Measurements from ENCODE around the gene ARMC8. TPM values are rescaled to one million over a fixed set of nuclear protein-coding genes. Genes with fewer than 3 reads are reported as not detected.

The ARMC8 gene
- polyA plus RNA-seq, 2 of the 4 experiments (the other 2 are of a cell fraction): 25.6 to 45.7 TPM

DNA sequence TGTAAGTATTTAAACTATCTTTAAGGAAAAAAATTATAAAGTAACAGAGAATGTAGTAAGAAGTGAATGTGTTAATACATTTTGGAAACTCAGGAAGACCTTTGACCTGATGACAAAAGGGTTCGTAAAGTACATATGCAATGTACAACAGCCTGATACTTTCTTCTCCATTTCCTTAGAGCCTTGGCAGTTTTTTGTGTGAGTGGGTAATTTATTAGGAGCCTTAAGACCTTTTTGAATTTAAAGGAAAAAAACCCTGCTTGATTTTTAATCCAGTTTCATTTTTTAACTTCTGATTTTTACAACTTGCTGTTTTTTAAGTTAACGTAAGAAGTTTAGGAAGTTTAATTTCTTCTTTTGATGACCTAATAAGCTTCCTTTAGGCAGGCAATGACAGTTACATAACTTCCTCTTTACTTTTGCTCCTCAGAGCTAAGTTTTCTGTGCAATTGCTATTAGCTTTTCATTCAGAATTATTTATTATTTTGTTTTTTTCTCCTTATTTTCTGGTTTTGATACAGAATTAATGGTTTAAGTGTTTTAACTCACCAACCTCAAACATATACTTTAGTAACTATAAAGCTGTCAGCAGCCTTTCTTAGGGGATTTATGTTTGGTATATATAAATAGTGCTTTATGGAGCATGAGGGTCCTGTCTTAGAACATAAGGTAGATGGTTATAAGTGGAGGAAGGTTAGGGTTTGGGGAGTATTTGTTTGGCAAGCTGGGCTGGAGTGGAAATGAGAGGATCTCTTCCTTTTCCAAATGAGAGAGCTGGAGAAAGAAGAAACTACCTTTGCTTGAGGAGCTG lies 35.2 kb downstream of the ARMC8 start (continued):
- TF ChIP-seq, protein P1, sequence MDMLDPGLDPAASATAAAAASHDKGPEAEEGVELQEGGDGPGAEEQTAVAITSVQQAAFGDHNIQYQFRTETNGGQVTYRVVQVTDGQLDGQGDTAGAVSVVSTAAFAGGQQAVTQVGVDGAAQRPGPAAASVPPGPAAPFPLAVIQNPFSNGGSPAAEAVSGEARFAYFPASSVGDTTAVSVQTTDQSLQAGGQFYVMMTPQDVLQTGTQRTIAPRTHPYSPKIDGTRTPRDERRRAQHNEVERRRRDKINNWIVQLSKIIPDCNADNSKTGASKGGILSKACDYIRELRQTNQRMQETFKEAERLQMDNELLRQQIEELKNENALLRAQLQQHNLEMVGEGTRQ (IDR thresholded peaks at IDR 0.05): no peak
- TF ChIP-seq POLR2AphosphoS2 (conservative IDR thresholded peaks at IDR 0.05; ENCODE audit: low read length): no peak
- TF ChIP-seq MYC (IDR thresholded peaks at IDR 0.05; ENCODE audit: borderline replicate concordance, low read length): no peak
- TF ChIP-seq, protein P2, sequence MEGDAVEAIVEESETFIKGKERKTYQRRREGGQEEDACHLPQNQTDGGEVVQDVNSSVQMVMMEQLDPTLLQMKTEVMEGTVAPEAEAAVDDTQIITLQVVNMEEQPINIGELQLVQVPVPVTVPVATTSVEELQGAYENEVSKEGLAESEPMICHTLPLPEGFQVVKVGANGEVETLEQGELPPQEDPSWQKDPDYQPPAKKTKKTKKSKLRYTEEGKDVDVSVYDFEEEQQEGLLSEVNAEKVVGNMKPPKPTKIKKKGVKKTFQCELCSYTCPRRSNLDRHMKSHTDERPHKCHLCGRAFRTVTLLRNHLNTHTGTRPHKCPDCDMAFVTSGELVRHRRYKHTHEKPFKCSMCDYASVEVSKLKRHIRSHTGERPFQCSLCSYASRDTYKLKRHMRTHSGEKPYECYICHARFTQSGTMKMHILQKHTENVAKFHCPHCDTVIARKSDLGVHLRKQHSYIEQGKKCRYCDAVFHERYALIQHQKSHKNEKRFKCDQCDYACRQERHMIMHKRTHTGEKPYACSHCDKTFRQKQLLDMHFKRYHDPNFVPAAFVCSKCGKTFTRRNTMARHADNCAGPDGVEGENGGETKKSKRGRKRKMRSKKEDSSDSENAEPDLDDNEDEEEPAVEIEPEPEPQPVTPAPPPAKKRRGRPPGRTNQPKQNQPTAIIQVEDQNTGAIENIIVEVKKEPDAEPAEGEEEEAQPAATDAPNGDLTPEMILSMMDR (IDR thresholded peaks at IDR 0.05): no peak
- no peak for TF ChIP-seq ESRRA (IDR thresholded peaks at IDR 0.05; ENCODE audit: borderline replicate concordance, low read length)
- no peak for TF ChIP-seq EHF (CRISPR knock-in tag; IDR thresholded peaks at IDR 0.05)
- TF ChIP-seq NPAS2 (CRISPR knock-in tag; IDR thresholded peaks at IDR 0.05; ENCODE audit: borderline replicate concordance): no peak

DNA sequence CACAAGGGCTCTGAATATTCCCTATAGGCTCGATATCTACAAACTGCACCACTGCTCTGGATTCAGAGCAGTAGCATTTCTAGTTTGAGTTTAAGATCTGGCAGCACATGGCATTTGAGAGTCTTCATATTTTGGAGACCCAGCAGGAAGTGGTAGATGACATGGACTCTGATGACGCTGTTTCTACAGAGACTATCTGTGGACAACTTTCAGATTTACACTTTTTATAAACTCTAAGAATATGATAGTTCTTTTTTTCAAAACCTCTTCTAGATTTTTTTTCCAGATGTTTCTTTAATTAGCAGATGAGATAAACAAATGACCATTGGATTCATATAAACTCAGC lies 35.8 kb downstream of the ARMC8 start:
- ATAC-seq (no peak), FAIRE-seq (no peak), DNase-seq (ENCODE audit: low read depth in 1 of 2, low spot score in 1 of 2) (no peak)
- ChIA-PET CTCF (interaction anchor here (1.6 kb wide), 1 partner anchor 10 kb away, joined by 3 read pairs; no protein-coding TSS in a partner anchor), POLR2A (no interaction called here)
- H3K27ac ChIP-seq: no peak overlapping the region
- no peak overlapping the region for H3K4me3 ChIP-seq
- no peak overlapping the region for H3K4me2 ChIP-seq
- H3K9me3 ChIP-seq: no peaks in the 10 kb centered on the region
- H3K4me1 ChIP-seq: 0 out of 3 replicates have a peak, but pooled peaks cover 7% of the 10 kb centered on the region
- WGBS (ENCODE audit: missing lambda C conversion rate): 83% methylated on average over 2 of the region's 2 CpGs
- TF ChIP-seq RARB (CRISPR knock-in tag; IDR thresholded peaks at IDR 0.05) (no peak), CEBPB (IDR thresholded peaks at IDR 0.05) (no peak), MAZ (IDR thresholded peaks at IDR 0.05; ENCODE audit: borderline replicate concordance, low read depth, low read length) (no peak), KDM1A (IDR thresholded peaks at IDR 0.05; ENCODE audit: low read depth) (no peak), HDAC2 (IDR thresholded peaks at IDR 0.05) (no peak), EHF (CRISPR knock-in tag; IDR thresholded peaks at IDR 0.05) (no peak), CBX8 (IDR thresholded peaks at IDR 0.05) (no peak), NPAS2 (CRISPR knock-in tag; IDR thresholded peaks at IDR 0.05; ENCODE audit: borderline replicate concordance) (no peak), RFX5 (IDR thresholded peaks at IDR 0.05) (no peak), PHF8 (IDR thresholded peaks at IDR 0.05; ENCODE audit: borderline replicate concordance, low read depth) (no peak), ZNF302 (CRISPR knock-in tag; IDR thresholded peaks at IDR 0.05) (no peak), RCOR1 (IDR thresholded peaks at IDR 0.05; ENCODE audit: low read depth, low read length) (no peak)
- TF ChIP-seq, protein P3, sequence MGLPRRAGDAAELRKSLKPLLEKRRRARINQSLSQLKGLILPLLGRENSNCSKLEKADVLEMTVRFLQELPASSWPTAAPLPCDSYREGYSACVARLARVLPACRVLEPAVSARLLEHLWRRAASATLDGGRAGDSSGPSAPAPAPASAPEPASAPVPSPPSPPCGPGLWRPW (IDR thresholded peaks at IDR 0.05): no peak
- TF ChIP-seq, protein P4, sequence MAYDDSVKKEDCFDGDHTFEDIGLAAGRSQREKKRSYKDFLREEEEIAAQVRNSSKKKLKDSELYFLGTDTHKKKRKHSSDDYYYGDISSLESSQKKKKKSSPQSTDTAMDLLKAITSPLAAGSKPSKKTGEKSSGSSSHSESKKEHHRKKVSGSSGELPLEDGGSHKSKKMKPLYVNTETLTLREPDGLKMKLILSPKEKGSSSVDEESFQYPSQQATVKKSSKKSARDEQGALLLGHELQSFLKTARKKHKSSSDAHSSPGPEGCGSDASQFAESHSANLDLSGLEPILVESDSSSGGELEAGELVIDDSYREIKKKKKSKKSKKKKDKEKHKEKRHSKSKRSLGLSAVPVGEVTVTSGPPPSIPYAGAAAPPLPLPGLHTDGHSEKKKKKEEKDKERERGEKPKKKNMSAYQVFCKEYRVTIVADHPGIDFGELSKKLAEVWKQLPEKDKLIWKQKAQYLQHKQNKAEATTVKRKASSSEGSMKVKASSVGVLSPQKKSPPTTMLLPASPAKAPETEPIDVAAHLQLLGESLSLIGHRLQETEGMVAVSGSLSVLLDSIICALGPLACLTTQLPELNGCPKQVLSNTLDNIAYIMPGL (CRISPR knock-in tag; IDR thresholded peaks at IDR 0.05; ENCODE audit: borderline replicate concordance): no peak
- TF ChIP-seq, protein P5, sequence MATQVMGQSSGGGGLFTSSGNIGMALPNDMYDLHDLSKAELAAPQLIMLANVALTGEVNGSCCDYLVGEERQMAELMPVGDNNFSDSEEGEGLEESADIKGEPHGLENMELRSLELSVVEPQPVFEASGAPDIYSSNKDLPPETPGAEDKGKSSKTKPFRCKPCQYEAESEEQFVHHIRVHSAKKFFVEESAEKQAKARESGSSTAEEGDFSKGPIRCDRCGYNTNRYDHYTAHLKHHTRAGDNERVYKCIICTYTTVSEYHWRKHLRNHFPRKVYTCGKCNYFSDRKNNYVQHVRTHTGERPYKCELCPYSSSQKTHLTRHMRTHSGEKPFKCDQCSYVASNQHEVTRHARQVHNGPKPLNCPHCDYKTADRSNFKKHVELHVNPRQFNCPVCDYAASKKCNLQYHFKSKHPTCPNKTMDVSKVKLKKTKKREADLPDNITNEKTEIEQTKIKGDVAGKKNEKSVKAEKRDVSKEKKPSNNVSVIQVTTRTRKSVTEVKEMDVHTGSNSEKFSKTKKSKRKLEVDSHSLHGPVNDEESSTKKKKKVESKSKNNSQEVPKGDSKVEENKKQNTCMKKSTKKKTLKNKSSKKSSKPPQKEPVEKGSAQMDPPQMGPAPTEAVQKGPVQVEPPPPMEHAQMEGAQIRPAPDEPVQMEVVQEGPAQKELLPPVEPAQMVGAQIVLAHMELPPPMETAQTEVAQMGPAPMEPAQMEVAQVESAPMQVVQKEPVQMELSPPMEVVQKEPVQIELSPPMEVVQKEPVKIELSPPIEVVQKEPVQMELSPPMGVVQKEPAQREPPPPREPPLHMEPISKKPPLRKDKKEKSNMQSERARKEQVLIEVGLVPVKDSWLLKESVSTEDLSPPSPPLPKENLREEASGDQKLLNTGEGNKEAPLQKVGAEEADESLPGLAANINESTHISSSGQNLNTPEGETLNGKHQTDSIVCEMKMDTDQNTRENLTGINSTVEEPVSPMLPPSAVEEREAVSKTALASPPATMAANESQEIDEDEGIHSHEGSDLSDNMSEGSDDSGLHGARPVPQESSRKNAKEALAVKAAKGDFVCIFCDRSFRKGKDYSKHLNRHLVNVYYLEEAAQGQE (IDR thresholded peaks at IDR 0.05): no peak
- TF ChIP-seq, protein P6, sequence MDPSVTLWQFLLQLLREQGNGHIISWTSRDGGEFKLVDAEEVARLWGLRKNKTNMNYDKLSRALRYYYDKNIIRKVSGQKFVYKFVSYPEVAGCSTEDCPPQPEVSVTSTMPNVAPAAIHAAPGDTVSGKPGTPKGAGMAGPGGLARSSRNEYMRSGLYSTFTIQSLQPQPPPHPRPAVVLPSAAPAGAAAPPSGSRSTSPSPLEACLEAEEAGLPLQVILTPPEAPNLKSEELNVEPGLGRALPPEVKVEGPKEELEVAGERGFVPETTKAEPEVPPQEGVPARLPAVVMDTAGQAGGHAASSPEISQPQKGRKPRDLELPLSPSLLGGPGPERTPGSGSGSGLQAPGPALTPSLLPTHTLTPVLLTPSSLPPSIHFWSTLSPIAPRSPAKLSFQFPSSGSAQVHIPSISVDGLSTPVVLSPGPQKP (IDR thresholded peaks at IDR 0.05; ENCODE audit: low read depth, low read length): no peak
- TF ChIP-seq, protein P7, sequence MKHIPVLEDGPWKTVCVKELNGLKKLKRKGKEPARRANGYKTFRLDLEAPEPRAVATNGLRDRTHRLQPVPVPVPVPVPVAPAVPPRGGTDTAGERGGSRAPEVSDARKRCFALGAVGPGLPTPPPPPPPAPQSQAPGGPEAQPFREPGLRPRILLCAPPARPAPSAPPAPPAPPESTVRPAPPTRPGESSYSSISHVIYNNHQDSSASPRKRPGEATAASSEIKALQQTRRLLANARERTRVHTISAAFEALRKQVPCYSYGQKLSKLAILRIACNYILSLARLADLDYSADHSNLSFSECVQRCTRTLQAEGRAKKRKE (CRISPR knock-in tag; IDR thresholded peaks at IDR 0.05; ENCODE audit: low read depth): no peak
